GM20000 (cell line): ENCODE data around the gene COL15A1.

ENCODE experiments used
- DNase-seq: peaks from one replicate; pipeline ENCODE4 v3.0.0; 2012; ENCODE audit warnings: low spot score
- CTCF ChIP-seq: IDR thresholded peaks from 2 replicates; pipeline ENCODE4 v1.5.1; 2012; ENCODE audit warnings: mild to moderate bottlenecking, control low read depth; ENCODE audit errors: extremely low read depth, missing control alignments

COL15A1 gene

GRCh38 chr9:98943682-98944056, at the start of gene COL15A1:
Gene COL15A1 (plus strand): TSS chr9:98943907. CDS start chr9:98944062, 155 bp downstream.
- no peak for TF ChIP-seq CTCF
- no peak for DNase-seq

GRCh38 chr9:98894171-98894570, 49.5 kb upstream of the COL15A1 start:
- no peak for DNase-seq
- no peak for TF ChIP-seq CTCF

- TF ChIP-seq CTCF = no peak
- DNase-seq = no peak
These were observed 48.9 kb upstream of the COL15A1 start for GRCh38 chr9:98894761-98895160.

- no peak for TF ChIP-seq CTCF
- DNase-seq = no peak
These were observed 47.1 kb upstream of the COL15A1 start for GRCh38 chr9:98896632-98897031.

- no peak for TF ChIP-seq CTCF
- no peak for DNase-seq
These were observed 46.0 kb upstream of the COL15A1 start for GRCh38 chr9:98897745-98898144.

- TF ChIP-seq CTCF = no peak
- DNase-seq = no peak
These were observed 44.2 kb upstream of the COL15A1 start for GRCh38 chr9:98899408-98900056.

- TF ChIP-seq CTCF = no peak
- DNase-seq = no peak
These were observed 43.5 kb upstream of the COL15A1 start for GRCh38 chr9:98900244-98900643.
